ENCODE data around the gene KRT7. TPM values are rescaled to one million over a fixed set of nuclear protein-coding genes. Genes with fewer than 3 reads are reported as not detected.

Gene KRT7
- total RNA-seq, 1 donor, result 27.9 TPM

- no peaks in the 10 kb centered on the region for H3K79me2 ChIP-seq (ENCODE audit: insufficient read depth, low read length)
- H3K36me3 ChIP-seq (ENCODE audit: insufficient read depth, low read length), result no peaks in the 10 kb centered on the region
- H3K27ac ChIP-seq (ENCODE audit: low read depth, low read length), result peak overlapping the region; percentile 34
- H3K4me1 ChIP-seq (ENCODE audit: insufficient read depth, low read length), result peaks cover 34% of the 10 kb centered on the region
- no peaks in the 10 kb centered on the region for H4K20me1 ChIP-seq (ENCODE audit: insufficient read depth, low read length)
- H2AFZ ChIP-seq (ENCODE audit: low read length), result no peak overlapping the region
- H3K27me3 ChIP-seq (ENCODE audit: insufficient read depth, low read length), result no peaks in the 10 kb centered on the region
- no peak overlapping the region for H3K4me2 ChIP-seq (ENCODE audit: insufficient read depth, low read length)
- H3K4me3 ChIP-seq (ENCODE audit: insufficient read depth, low read length), result no peak overlapping the region
- TF ChIP-seq CTCF (IDR thresholded peaks at IDR 0.05; ENCODE audit: extremely low read depth, low read depth, low read length), result no peak
- DNase-seq (ENCODE audit: insufficient read length, low spot score, missing footprints), result peak; percentile 0
- H3K9me3 ChIP-seq (ENCODE audit: low read depth, low read length), result no peaks in the 10 kb centered on the region
Observed at GRCh38 chr12:52210925-52211650, 22.0 kb upstream of the KRT7 start.

- no peaks in the 10 kb centered on the region for H3K79me2 ChIP-seq (ENCODE audit: insufficient read depth, low read length)
- H2AFZ ChIP-seq (ENCODE audit: low read length), result no peak overlapping the region
- DNase-seq (ENCODE audit: insufficient read length, low spot score, missing footprints), result peak; percentile 71
- H3K36me3 ChIP-seq (ENCODE audit: insufficient read depth, low read length), result no peaks in the 10 kb centered on the region
- H3K4me2 ChIP-seq (ENCODE audit: insufficient read depth, low read length), result no peak overlapping the region
- no peak overlapping the region for H3K4me3 ChIP-seq (ENCODE audit: insufficient read depth, low read length)
- H3K9me3 ChIP-seq (ENCODE audit: low read depth, low read length), result no peaks in the 10 kb centered on the region
- TF ChIP-seq CTCF (IDR thresholded peaks at IDR 0.05; ENCODE audit: extremely low read depth, low read depth, low read length), result no peak
- peaks cover 35% of the 10 kb centered on the region for H3K4me1 ChIP-seq (ENCODE audit: insufficient read depth, low read length)
- no peak overlapping the region for H3K27ac ChIP-seq (ENCODE audit: low read depth, low read length)
- H4K20me1 ChIP-seq (ENCODE audit: insufficient read depth, low read length), result no peaks in the 10 kb centered on the region
- H3K27me3 ChIP-seq (ENCODE audit: insufficient read depth, low read length), result no peaks in the 10 kb centered on the region
Observed at GRCh38 chr12:52211716-52212585, 21.1 kb upstream of the KRT7 start.

DNA sequence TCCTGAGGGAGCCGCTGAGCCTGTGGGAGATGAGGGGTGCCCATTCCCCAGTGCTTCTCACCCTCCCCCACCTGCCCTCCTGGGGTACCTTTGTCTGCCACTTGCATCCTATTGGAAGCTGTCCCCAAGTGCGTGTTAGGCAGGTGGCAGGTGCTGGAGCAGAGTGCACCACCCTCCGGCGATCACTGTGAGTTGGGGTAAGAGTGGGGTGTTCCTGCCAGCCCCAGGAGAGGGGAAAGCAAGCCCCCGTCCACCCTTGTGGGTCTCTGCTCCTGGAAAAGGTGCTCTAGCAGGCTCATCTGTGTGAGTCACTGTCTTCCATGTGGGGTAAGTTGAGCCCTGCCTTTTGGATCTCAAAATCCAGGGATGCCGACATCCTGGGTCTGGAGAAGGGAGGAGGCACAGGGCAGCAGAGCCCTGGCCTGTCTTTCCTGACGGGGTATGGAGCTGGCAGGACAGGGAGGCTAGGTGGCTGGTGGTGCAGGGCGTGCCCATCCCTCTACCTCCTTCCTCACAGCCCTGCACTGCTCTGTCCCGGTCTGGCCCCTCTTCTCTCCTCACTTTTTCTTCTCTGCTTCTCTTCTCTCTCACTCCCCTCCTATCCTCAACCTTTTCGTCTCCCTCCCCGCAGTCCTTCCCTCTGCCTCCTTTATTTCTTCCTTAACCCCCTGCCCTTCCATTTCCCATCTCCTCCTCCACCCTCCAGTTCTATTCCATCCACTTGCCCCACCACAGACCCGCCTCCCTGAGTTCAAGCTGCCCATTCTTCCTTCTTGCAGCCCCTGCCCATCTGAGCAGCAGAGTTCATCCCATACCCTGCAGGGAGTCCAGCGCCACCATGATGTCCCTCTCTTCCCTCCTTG, 20.1 kb upstream of the KRT7 start:
- H3K4me3 ChIP-seq (ENCODE audit: insufficient read depth, low read length), result no peak overlapping the region
- H3K36me3 ChIP-seq (ENCODE audit: insufficient read depth, low read length), result no peaks in the 10 kb centered on the region
- no peaks in the 10 kb centered on the region for H3K79me2 ChIP-seq (ENCODE audit: insufficient read depth, low read length)
- TF ChIP-seq CTCF (IDR thresholded peaks at IDR 0.05; ENCODE audit: extremely low read depth, low read depth, low read length), result no peak
- no peaks in the 10 kb centered on the region for H4K20me1 ChIP-seq (ENCODE audit: insufficient read depth, low read length)
- H3K27ac ChIP-seq (ENCODE audit: low read depth, low read length), result no peak overlapping the region
- H3K4me1 ChIP-seq (ENCODE audit: insufficient read depth, low read length), result peaks cover 27% of the 10 kb centered on the region
- no peaks in the 10 kb centered on the region for H3K27me3 ChIP-seq (ENCODE audit: insufficient read depth, low read length)
- peak; percentile 78 for DNase-seq (ENCODE audit: insufficient read length, low spot score, missing footprints)
- no peaks in the 10 kb centered on the region for H3K9me3 ChIP-seq (ENCODE audit: low read depth, low read length)
- no peak overlapping the region for H3K4me2 ChIP-seq (ENCODE audit: insufficient read depth, low read length)
- H2AFZ ChIP-seq (ENCODE audit: low read length), result no peak overlapping the region
